ENCODE results near the gene CREB3L4. TPM values are rescaled to one million over a fixed set of nuclear protein-coding genes. Genes with fewer than 3 reads are reported as not detected.

Gene CREB3L4
- total and polyA plus RNA-seq, 2 of the 13 experiments (the other 11 are each of a cell fraction or from before 2014, with no cell fraction given) = 9.9 to 18.7 TPM

- TF ChIP-seq PBX2 (CRISPR knock-in tag; IDR thresholded peaks at IDR 0.05) = no peak
- peak; percentile 86; the same call in 1 of the 2 replicates for TF ChIP-seq HOXA5 (CRISPR knock-in tag; IDR thresholded peaks at IDR 0.05)
- TF ChIP-seq YY1 (IDR thresholded peaks at IDR 0.05; ENCODE audit: insufficient read depth, insufficient replicate concordance, low read depth, low read length) = peak; percentile 82
- no peak for TF ChIP-seq KMT2A (CRISPR knock-in tag; IDR thresholded peaks at IDR 0.05)
- TF ChIP-seq ZNF18 (CRISPR knock-in tag; IDR thresholded peaks at IDR 0.05; ENCODE audit: insufficient replicate concordance) = peak; percentile 55
- peak; percentile 16; the same call in 1 of the 2 replicates for TF ChIP-seq ZNF329 (CRISPR knock-in tag; IDR thresholded peaks at IDR 0.05; ENCODE audit: low read depth)
- peak; percentile 30; the same call in 1 of the 2 replicates for TF ChIP-seq ZNF121 (CRISPR knock-in tag; IDR thresholded peaks at IDR 0.05)
- no peak for TF ChIP-seq ZNF879 (CRISPR knock-in tag; IDR thresholded peaks at IDR 0.05)
- no peak for TF ChIP-seq AKNA (CRISPR knock-in tag; IDR thresholded peaks at IDR 0.05; ENCODE audit: borderline replicate concordance)
- TF ChIP-seq MLLT10 (CRISPR knock-in tag; IDR thresholded peaks at IDR 0.05) = no peak
- peak; percentile 58; the same call in 1 of the 2 replicates for TF ChIP-seq DRAP1 (CRISPR knock-in tag; IDR thresholded peaks at IDR 0.05)
- peak; percentile 52; the same call in 1 of the 2 replicates for TF ChIP-seq TBX2 (CRISPR knock-in tag; IDR thresholded peaks at IDR 0.05; ENCODE audit: borderline replicate concordance)
- TF ChIP-seq GATAD2A (CRISPR knock-in tag; IDR thresholded peaks at IDR 0.05) = no peak
- TF ChIP-seq SP1 (IDR thresholded peaks at IDR 0.05) = no peak
- peak; percentile 85 for TF ChIP-seq SP1 (CRISPR knock-in tag; IDR thresholded peaks at IDR 0.05)
- TF ChIP-seq ZSCAN12 (CRISPR knock-in tag; IDR thresholded peaks at IDR 0.05) = no peak
- TF ChIP-seq ZNF710 (CRISPR knock-in tag; IDR thresholded peaks at IDR 0.05; ENCODE audit: borderline replicate concordance) = peak; percentile 98
- TF ChIP-seq TBX3 (IDR thresholded peaks at IDR 0.05; ENCODE audit: borderline replicate concordance) = no peak
- no peak for TF ChIP-seq TAF15 (IDR thresholded peaks at IDR 0.05; ENCODE audit: low read depth, low read length, poor library complexity, severe bottlenecking)
Observed at GRCh38 chr1:153958111-153958960, 9.4 kb upstream of the CREB3L4 start, which contains the start of gene CRTC2 (continued).

Measured in HepG2 (cell line).